Stimulated activated CD4-positive, alpha-beta T cell treated with anti-CD3 and anti-CD28 coated beads, Interleukin-1b, Interleukin-23, amount 100 ng/mL, for 24 hours (primary cell): ENCODE measurements around the gene UBE2D2.

ENCODE experiments used
- DNase-seq, 4 experiments: peaks; one replicate each; pipeline ENCODE4 v3.0.0-alpha.2; 2020; ENCODE audit warnings: low read depth in 4 of 4, low spot score in 1 of 4

UBE2D2 gene

GRCh38 chr5:139675213-139675612 lies 114.1 kb downstream of the UBE2D2 start:
- no peak for DNase-seq

GRCh38 chr5:139675825-139676224 lies 114.7 kb downstream of the UBE2D2 start:
- DNase-seq, result no peak

GRCh38 chr5:139676406-139676805 lies 115.3 kb downstream of the UBE2D2 start:
- no peak for DNase-seq

- DNase-seq, result no peak
Measured at GRCh38 chr5:139676951-139677735, 116.0 kb downstream of the UBE2D2 start.
